Fibroblast of lung (primary cell): Measurements from ENCODE around the gene TMPRSS4. TPM values are rescaled to one million over a fixed set of nuclear protein-coding genes. Genes with fewer than 3 reads are reported as not detected.

Experiments used
- DNase-seq, 2 donors: peaks; one replicate each; pipeline versions ENCODE4 v3.0.0 to v3.0.0-alpha.2; 2010; ENCODE audit warnings: low read depth in 2 of 2
- H2AFZ ChIP-seq: 2 replicates; pipeline ENCODE4 v1.5.1; 2012; ENCODE audit warnings: low read length, control low read depth, inconsistent platforms
- H3K27ac ChIP-seq: 2 replicates; pipeline ENCODE4 v1.5.1; 2011; ENCODE audit warnings: low read length, control low read depth; ENCODE audit not compliant: insufficient read depth
- H3K27me3 ChIP-seq: 2 replicates; pipeline ENCODE4 v1.5.1; 2011; ENCODE audit warnings: mild to moderate bottlenecking, low read length; ENCODE audit not compliant: control insufficient read depth, insufficient read depth
- H3K36me3 ChIP-seq: 2 replicates; pipeline ENCODE4 v1.5.1; 2011; ENCODE audit warnings: low read length; ENCODE audit not compliant: control insufficient read depth, insufficient read depth
- H3K4me1 ChIP-seq: 2 replicates; pipeline ENCODE4 v1.5.1; 2011; ENCODE audit warnings: low read length; ENCODE audit not compliant: control insufficient read depth, insufficient read depth; ENCODE audit errors: extremely low read depth
- H3K4me2 ChIP-seq: 2 replicates; pipeline ENCODE4 v1.5.1; 2011; ENCODE audit warnings: low read length, control low read depth; ENCODE audit not compliant: insufficient read depth; ENCODE audit errors: extremely low read depth
- H3K4me3 ChIP-seq, 4 experiments: fragments of 200-600 bp in 1 of 4; sonication (generic) in 1 of 4; replicated peaks in 1 of 4; 2 replicates each; pipeline ENCODE4 v1.5.1; 2011 to 2016; ENCODE audit warnings: low read length in 4 of 4, low read depth in 3 of 4, mild to moderate bottlenecking in 3 of 4, control low read depth in 2 of 4, inconsistent platforms in 1 of 4, mixed read lengths in 1 of 4; ENCODE audit not compliant: insufficient read depth in 1 of 4; ENCODE audit errors: control extremely low read depth in 1 of 4
- H3K79me2 ChIP-seq: 2 replicates; pipeline ENCODE4 v1.5.1; 2012; ENCODE audit warnings: mild to moderate bottlenecking, low read length, inconsistent platforms; ENCODE audit not compliant: control insufficient read depth, insufficient read depth
- H3K9ac ChIP-seq: 2 replicates; pipeline ENCODE4 v1.5.1; 2011; ENCODE audit warnings: mild to moderate bottlenecking, low read length, control low read depth; ENCODE audit not compliant: insufficient read depth
- H3K9me3 ChIP-seq: 2 replicates; pipeline ENCODE4 v1.5.1; 2012; ENCODE audit warnings: low read depth, low read length; ENCODE audit not compliant: control insufficient read depth, insufficient read depth
- H4K20me1 ChIP-seq: 2 replicates; pipeline ENCODE4 v1.5.1; 2011; ENCODE audit warnings: low read length; ENCODE audit not compliant: control insufficient read depth, insufficient read depth; ENCODE audit errors: extremely low read depth
- CTCF ChIP-seq, 2 donors: IDR thresholded peaks in 1 of 2; conservative IDR thresholded peaks in 1 of 2; 1 replicate in 1 of 2; 2 replicates in 1 of 2; pipeline ENCODE4 v1.5.1; 2011 to 2012; ENCODE audit warnings: low read length in 2 of 2, control low read depth in 1 of 2, inconsistent platforms in 1 of 2, low read depth in 1 of 2, mild to moderate bottlenecking in 1 of 2
- EZH2 ChIP-seq: IDR thresholded peaks from 2 replicates; pipeline ENCODE4 v1.5.1; 2012; ENCODE audit warnings: low read length, control low read depth, mild to moderate bottlenecking; ENCODE audit errors: missing control alignments
- polyA plus RNA-seq, 2 donors: library from polyadenylated mRNA; depleted of rRNA in 1 of 2; stranded (reverse) in 1 of 2; unstranded in 1 of 2; fragments of >200 nt; gene quantifications; 2 replicates each; pipeline ENCODE4 v1.2.1, GENCODE V29; 2011 to 2012; ENCODE audit warnings: missing spikeins in 1 of 2
- total RNA-seq: library from RNA; depleted of rRNA; stranded (reverse); fragments of >200 nt; gene quantifications from 2 replicates; pipeline ENCODE4 v1.2.1, GENCODE V29; 2014

TMPRSS4 gene
- total and polyA plus RNA-seq, 2 donors (not counting 1 experiment from before 2014, with no cell fraction given) = not detected

- H3K4me1 ChIP-seq = no peaks in the 10 kb centered on the region
- H2AFZ ChIP-seq = no peak overlapping the region
- no peak overlapping the region for H3K9ac ChIP-seq
- TF ChIP-seq EZH2 (no peak), CTCF (conservative IDR thresholded peaks at IDR 0.05 in 1 of 2, IDR thresholded peaks at IDR 0.05 in 1 of 2; ENCODE audit: low read depth in 1 of 2, low read length in 2 of 2) (no peak)
- H3K36me3 ChIP-seq = no peaks in the 10 kb centered on the region
- no peaks in the 10 kb centered on the region for H3K79me2 ChIP-seq
- no peaks in the 10 kb centered on the region for H4K20me1 ChIP-seq
- no peak overlapping the region for H3K4me3 ChIP-seq
- H3K4me2 ChIP-seq = no peak overlapping the region
- H3K27ac ChIP-seq = no peak overlapping the region
- H3K27me3 ChIP-seq = no peaks in the 10 kb centered on the region
- H3K9me3 ChIP-seq = no peaks in the 10 kb centered on the region
- DNase-seq = no peak
Measured at GRCh38 chr11:118128721-118129470, 52.0 kb downstream of the TMPRSS4 start.

- H3K79me2 ChIP-seq = no peaks in the 10 kb centered on the region
- H3K4me2 ChIP-seq = no peak overlapping the region
- no peaks in the 10 kb centered on the region for H3K9me3 ChIP-seq
- no peaks in the 10 kb centered on the region for H3K27me3 ChIP-seq
- H3K4me1 ChIP-seq = no peaks in the 10 kb centered on the region
- H3K36me3 ChIP-seq = no peaks in the 10 kb centered on the region
- no peak overlapping the region for H3K4me3 ChIP-seq
- TF ChIP-seq CTCF (conservative IDR thresholded peaks at IDR 0.05 in 1 of 2, IDR thresholded peaks at IDR 0.05 in 1 of 2; ENCODE audit: low read depth in 1 of 2, low read length in 2 of 2) = no peak
- no peak for TF ChIP-seq EZH2
- DNase-seq = no peak
- no peak overlapping the region for H3K9ac ChIP-seq
- H3K27ac ChIP-seq = no peak overlapping the region
- H4K20me1 ChIP-seq = no peaks in the 10 kb centered on the region
- H2AFZ ChIP-seq = no peak overlapping the region
Measured at GRCh38 chr11:118129471-118130172, 52.7 kb downstream of the TMPRSS4 start.

GRCh38 chr11:118132385-118133151 lies 55.7 kb downstream of the TMPRSS4 start:
- H3K27me3 ChIP-seq = no peaks in the 10 kb centered on the region
- no peaks in the 10 kb centered on the region for H3K4me1 ChIP-seq
- H2AFZ ChIP-seq = no peak overlapping the region
- no peaks in the 10 kb centered on the region for H3K79me2 ChIP-seq
- no peaks in the 10 kb centered on the region for H3K36me3 ChIP-seq
- H3K9ac ChIP-seq = no peak overlapping the region
- no peak overlapping the region for H3K4me2 ChIP-seq
- H3K9me3 ChIP-seq = no peaks in the 10 kb centered on the region
- H3K27ac ChIP-seq = no peak overlapping the region
- H4K20me1 ChIP-seq = no peaks in the 10 kb centered on the region
- no peak for DNase-seq
- TF ChIP-seq CTCF (conservative IDR thresholded peaks at IDR 0.05 in 1 of 2, IDR thresholded peaks at IDR 0.05 in 1 of 2; ENCODE audit: low read depth in 1 of 2, low read length in 2 of 2) = no peak
- no peak overlapping the region for H3K4me3 ChIP-seq
